Prostate gland (tissue), 2 donors: Measurements from ENCODE around the gene WNK4. TPM values are rescaled to one million over a fixed set of nuclear protein-coding genes. Genes with fewer than 3 reads are reported as not detected.

ENCODE experiments used
- DNase-seq: peaks from one replicate; pipeline ENCODE4 v3.0.0-alpha.2; 2019; ENCODE audit warnings: low spot score
- H3K27ac ChIP-seq, 2 donors: fragments of 200-600 bp; sonication (generic); 2 replicates each; pipeline ENCODE4 v1.5.1; 2017 to 2019
- H3K27me3 ChIP-seq: fragments of 200-600 bp; sonication (generic); replicated peaks from 2 replicates; pipeline ENCODE4 v1.5.1; 2019; ENCODE audit not compliant: insufficient read depth
- H3K36me3 ChIP-seq, 2 donors: fragments of 200-600 bp; sonication (generic); 1 replicate in 1 of 2; 2 replicates in 1 of 2; pipeline versions ENCODE4 v1.5.1 to v1.8.1; 2017 to 2019
- H3K4me1 ChIP-seq: fragments of 200-600 bp; sonication (generic); replicated peaks from 2 replicates; pipeline ENCODE4 v1.5.1; 2019
- H3K4me3 ChIP-seq, 2 donors: fragments of 200-600 bp; sonication (generic); 2 replicates each; pipeline ENCODE4 v1.5.1; 2017 to 2019
- H3K9me3 ChIP-seq: fragments of 200-600 bp; sonication (generic); 2 replicates; pipeline ENCODE4 v1.5.1; 2017
- CTCF ChIP-seq, 4 experiments: fragments of 200-600 bp in 2 of 4; fragments of 450-650 bp in 2 of 4; sonication (generic) in 2 of 4; IDR thresholded peaks; 1 replicate in 3 of 4; 2 replicates in 1 of 4; pipeline ENCODE4 v1.5.1; 2016 to 2019; ENCODE audit warnings: antibody characterized with exemption in 4 of 4, mild to moderate bottlenecking in 2 of 4, moderate library complexity in 2 of 4
- POLR2A ChIP-seq: fragments of 450-650 bp; IDR thresholded peaks from one replicate; pipeline ENCODE4 v1.6.1; 2016; ENCODE audit warnings: antibody characterized with exemption, mild to moderate bottlenecking
- POLR2AphosphoS5 ChIP-seq: sonication (generic); formaldehyde crosslinking; IDR thresholded peaks from one replicate; pipeline ENCODE4 v1.6.1; 2017; ENCODE audit warnings: antibody characterized with exemption
- WGBS: methylation state at CpG from one replicate; pipeline ENCODE4 v1.1.5; 2018; 5-methylcytosine and 5-hydroxymethylcytosine counted together
- intact Hi-C: fragments of 100-400 bp; cut with DNase I; formaldehyde crosslinking; loops from one replicate; pipeline ENCODE4 v1.14.2; 2022
- total RNA-seq, 2 donors: library from RNA; depleted of rRNA; stranded (reverse); fragments of >200 nt; gene quantifications; one replicate each; pipeline ENCODE4 v1.1.0, GENCODE V29; 2016

Gene WNK4
- total RNA-seq, 2 donors from 2014 or later, result 24.7 to 28.9 TPM

- intact Hi-C loops, result no loop called here
- WGBS, result 70% methylated on average over 10 of the region's 10 CpGs
- DNase-seq, result no peak
- Histone ChIP-seq H3K27ac (peak overlapping the region; percentile 85 to 88), H3K4me3 (peak overlapping the region; percentile 66 to 75), H3K27me3 (no peaks in the 10 kb centered on the region), H3K36me3 (no peaks in the 10 kb centered on the region), H3K9me3 (no peaks in the 10 kb centered on the region), H3K4me1 (no peaks in the 10 kb centered on the region)
- TF ChIP-seq CTCF (IDR thresholded peaks at IDR 0.05) (no peak), POLR2AphosphoS5 (peak; percentile 47)
Measured at GRCh38 chr17:42797067-42798007, 16.9 kb downstream of the WNK4 start.

DNA sequence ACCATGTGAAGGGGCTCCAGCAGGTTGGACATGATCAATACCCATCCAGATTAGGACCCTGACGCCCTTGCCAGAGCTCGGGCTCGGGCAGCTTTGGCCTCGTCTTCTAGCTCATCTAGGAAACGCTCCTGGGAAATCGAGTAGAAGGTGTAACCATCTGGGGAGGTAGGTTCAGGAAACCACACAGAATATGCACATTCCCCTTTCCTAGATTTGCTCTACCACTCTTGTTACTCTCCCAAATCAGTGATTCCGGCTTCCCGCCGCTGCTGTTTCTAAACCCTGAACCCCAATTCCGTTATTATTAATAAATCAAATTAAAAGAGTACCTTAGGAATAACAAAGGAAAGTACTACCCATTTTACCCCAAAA is 17.6 kb downstream of the WNK4 start:
- TF ChIP-seq POLR2AphosphoS5, result no peak
- TF ChIP-seq POLR2A, result no peak
- WGBS, result 18% methylated on average over 10 of the region's 10 CpGs

DNA sequence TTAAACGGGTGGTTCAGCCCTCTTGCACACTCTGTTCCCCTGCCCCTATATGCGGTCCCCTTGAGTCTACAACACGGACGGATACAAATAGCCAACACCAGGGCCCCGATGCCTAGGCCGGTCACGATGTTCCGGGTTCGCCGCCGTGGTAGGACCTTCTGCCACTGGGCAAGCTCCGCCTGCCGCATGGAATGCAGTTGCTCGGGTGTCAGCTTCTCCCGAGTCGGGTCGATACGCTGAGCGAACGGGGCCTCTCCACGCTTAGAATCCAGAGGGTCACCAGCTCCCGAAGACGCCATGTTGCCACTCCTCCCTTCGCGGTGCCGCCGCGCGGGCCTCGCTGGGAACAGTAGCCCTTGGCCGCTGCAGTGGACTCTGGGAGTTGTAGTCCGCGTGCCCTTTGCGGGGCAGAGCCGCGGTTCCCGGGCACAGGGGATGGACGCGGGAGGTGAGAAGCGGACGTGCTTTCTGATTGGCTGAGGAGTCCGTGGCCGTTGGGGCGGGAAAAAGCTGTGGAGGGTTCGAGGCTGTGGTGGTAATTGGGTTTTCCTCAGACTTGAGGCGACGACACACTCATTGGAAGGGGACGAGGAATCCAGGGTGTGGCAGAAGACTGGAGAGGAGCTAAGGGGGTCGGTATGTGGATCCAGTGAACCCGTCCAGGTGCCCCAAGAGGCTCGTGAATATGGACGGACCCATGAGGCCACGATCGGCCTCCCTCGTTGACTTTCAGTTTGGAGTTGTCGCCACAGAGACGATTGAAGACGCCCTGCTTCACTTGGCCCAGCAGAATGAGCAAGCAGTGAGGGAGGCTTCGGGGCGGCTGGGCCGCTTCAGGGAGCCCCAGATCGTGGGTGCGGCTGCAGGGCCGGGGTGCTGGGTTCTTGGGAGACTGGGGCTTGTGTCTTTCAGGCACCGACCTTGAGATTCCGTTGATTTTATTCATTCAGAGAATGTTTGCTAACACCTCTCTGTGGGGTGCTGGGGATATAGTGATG is 18.3 kb downstream of the WNK4 start, which contains the start of the genes CNTD1 and COA3:
Gene CNTD1, plus strand, starts transcription at position 479 of the 998 bp plus-strand sequence. Its CDS starts 207 bp downstream, at position 686.
Gene COA3, minus strand, starts transcription at position 322 of the 998 bp plus-strand sequence. Its CDS starts 23 bp downstream, at position 299.
- H3K4me3 ChIP-seq, result peak within 1 kb of the TSS; percentile 66 to 75
- H3K4me1 ChIP-seq, result no peaks in the 10 kb centered on the region
- WGBS, result 26% methylated on average over 65 of the region's 66 CpGs
- TF ChIP-seq CTCF (IDR thresholded peaks at IDR 0.05) (peak in 1 of 4 experiments; percentile 29), POLR2A (no peak), POLR2AphosphoS5 (peak; percentile 91)
- H3K27me3 ChIP-seq, result no peaks in the 10 kb centered on the region
- peak; percentile 79 for DNase-seq
- H3K9me3 ChIP-seq, result no peaks in the 10 kb centered on the region
- H3K36me3 ChIP-seq, result no peaks in the 10 kb centered on the region
- H3K27ac ChIP-seq, result peak within 1 kb of the TSS; percentile 85 to 88
- intact Hi-C loops, result no loop called here

More for the DNA sequence above, 17.6 kb downstream of the WNK4 start:
- H3K36me3 ChIP-seq, result no peaks in the 10 kb centered on the region
- H3K4me3 ChIP-seq, result peak overlapping the region; percentile 66 to 75
- H3K4me1 ChIP-seq, result no peaks in the 10 kb centered on the region
- H3K9me3 ChIP-seq, result no peaks in the 10 kb centered on the region
- intact Hi-C loops, result no loop called here
- peak overlapping the region; percentile 85 to 88 for H3K27ac ChIP-seq
- DNase-seq, result no peak
- no peaks in the 10 kb centered on the region for H3K27me3 ChIP-seq

DNA sequence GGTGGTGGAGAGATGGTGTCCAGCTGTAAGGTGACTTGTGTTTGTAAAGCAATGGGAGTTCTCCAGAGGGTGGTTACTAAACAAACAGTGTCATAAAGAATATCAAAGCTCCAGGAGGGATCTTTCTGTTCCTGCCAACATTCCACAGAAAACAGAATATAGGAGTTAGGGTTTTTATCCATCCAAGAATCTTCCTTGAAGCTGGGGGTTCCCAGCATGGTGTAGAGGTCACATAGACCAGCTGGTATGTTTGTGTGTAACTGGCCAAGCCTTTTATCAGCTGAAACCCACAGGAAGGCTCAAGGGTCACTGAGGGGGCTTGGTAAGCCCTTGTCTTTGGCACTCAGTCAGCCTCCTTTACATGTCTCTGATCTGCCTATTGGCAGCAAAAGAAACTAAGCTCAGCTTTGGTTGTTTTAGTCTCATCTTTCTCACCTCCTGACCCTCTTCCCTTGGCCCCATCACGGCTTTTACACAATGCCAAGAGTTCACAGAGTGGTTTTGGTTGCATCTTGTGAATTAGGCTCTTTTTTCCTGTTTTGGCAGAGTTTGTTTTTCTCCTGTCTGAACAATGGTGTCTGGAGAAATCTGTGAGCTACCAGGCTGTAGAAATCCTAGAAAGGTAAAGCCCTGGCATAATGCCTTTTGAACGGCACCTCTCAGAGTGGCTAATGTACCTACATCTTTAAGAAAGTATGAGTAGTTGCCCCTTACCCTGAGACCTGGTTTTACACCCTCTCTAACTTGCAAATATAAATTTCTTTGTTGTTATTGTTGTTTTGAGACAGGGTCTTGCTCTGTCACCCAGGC is 22.9 kb downstream of the WNK4 start:
- Histone ChIP-seq H3K27me3 (no peaks in the 10 kb centered on the region), H3K9me3 (no peaks in the 10 kb centered on the region), H3K36me3 (no peaks in the 10 kb centered on the region), H3K27ac (peak overlapping the region; percentile 84 to 93), H3K4me3 (no peak overlapping the region), H3K4me1 (peaks cover 10% of the 10 kb centered on the region)
- no peak for DNase-seq
- WGBS, result 20% methylated on average over 2 of the region's 2 CpGs
- TF ChIP-seq POLR2A (no peak), POLR2AphosphoS5 (peak; percentile 42), CTCF (IDR thresholded peaks at IDR 0.05) (no peak)
- intact Hi-C loops, result no loop called here
